Calu3 (cell line): ENCODE results near the gene STARD6. TPM values are rescaled to one million over a fixed set of nuclear protein-coding genes. Genes with fewer than 3 reads are reported as not detected.

Source experiments
- BruUV-seq: library from RNA; stranded (reverse); fragments of 400-500 nt; replicated peaks from 2 replicates; lab custom pipeline; 2021; lab: Mats Ljungman, UMichigan
- CTCF ChIA-PET: fragments of 300-600 bp; sonication (Branson Sonifier 250); formaldehyde crosslinking; loops from one replicate; lab custom pipeline; 2022; ENCODE audit warnings: antibody characterized with exemption; lab: Charles Lee
- DNase-seq: peaks from one replicate; pipeline ENCODE4 v3.0.0; 2022
- H3K27ac Mint-ChIP-seq: one replicate; pipeline ENCODE4 v1.8.0; 2022; ENCODE audit warnings: mixed read lengths; ENCODE audit not compliant: unreplicated experiment
- H3K27me3 Mint-ChIP-seq: one replicate; pipeline ENCODE4 v1.8.0; 2022; ENCODE audit warnings: mixed read lengths; ENCODE audit not compliant: unreplicated experiment
- H3K36me3 Mint-ChIP-seq: one replicate; pipeline ENCODE4 v1.8.0; 2022; ENCODE audit warnings: mild to moderate bottlenecking, moderate library complexity, mixed read lengths; ENCODE audit not compliant: insufficient read depth, unreplicated experiment
- H3K4me1 Mint-ChIP-seq: one replicate; pipeline ENCODE4 v1.8.0; 2022; ENCODE audit warnings: mild to moderate bottlenecking, low read depth, mixed read lengths; ENCODE audit not compliant: unreplicated experiment
- H3K4me3 Mint-ChIP-seq: one replicate; pipeline ENCODE4 v1.8.0; 2022; ENCODE audit warnings: mild to moderate bottlenecking, low read depth, moderate library complexity, mixed read lengths; ENCODE audit not compliant: unreplicated experiment
- H3K9me3 Mint-ChIP-seq: one replicate; pipeline ENCODE4 v1.8.0; 2022; ENCODE audit warnings: low read depth, mixed read lengths; ENCODE audit not compliant: unreplicated experiment
- CTCF ChIP-seq: fragments of 200-600 bp; IDR thresholded peaks from one replicate; pipeline ENCODE4 v1.8.0; 2022; ENCODE audit warnings: antibody characterized with exemption; ENCODE audit not compliant: unreplicated experiment
- intact Hi-C: fragments of 100-400 bp; cut with micrococcal nuclease; formaldehyde crosslinking; loops from one replicate; pipeline ENCODE4 v1.10.0; 2022; ENCODE audit not compliant: unreplicated experiment
- total RNA-seq: library from RNA; stranded (reverse); gene quantifications from 2 replicates; pipeline ENCODE4 v1.2.3, GENCODE V29; 2022

STARD6 gene
- total RNA-seq, 1 experiment from 2014 or later: not detected

GRCh38 chr18:54358495-54359040, 910 bp upstream of the STARD6 start:
- Mint-ChIP-seq H3K27ac (peak overlapping the region; percentile 63), H3K27me3 (no peaks in the 10 kb centered on the region), H3K4me3 (peak overlapping the region; percentile 83), H3K9me3 (no peaks in the 10 kb centered on the region), H3K4me1 (no peaks in the 10 kb centered on the region), H3K36me3 (peaks cover 22% of the 10 kb centered on the region)
- CTCF ChIA-PET: interaction anchor here (1.1 kb wide), 1 partner anchor 52 kb away, joined by 3 read pairs; no protein-coding TSS in a partner anchor
- TF ChIP-seq CTCF: no peak
- BruUV-seq: TSS peak; percentile 30
- no peak for DNase-seq
- intact Hi-C loops: loop anchor here (2.0 kb wide), 1 partner anchor 30 kb away; no protein-coding TSS in a partner anchor

DNA sequence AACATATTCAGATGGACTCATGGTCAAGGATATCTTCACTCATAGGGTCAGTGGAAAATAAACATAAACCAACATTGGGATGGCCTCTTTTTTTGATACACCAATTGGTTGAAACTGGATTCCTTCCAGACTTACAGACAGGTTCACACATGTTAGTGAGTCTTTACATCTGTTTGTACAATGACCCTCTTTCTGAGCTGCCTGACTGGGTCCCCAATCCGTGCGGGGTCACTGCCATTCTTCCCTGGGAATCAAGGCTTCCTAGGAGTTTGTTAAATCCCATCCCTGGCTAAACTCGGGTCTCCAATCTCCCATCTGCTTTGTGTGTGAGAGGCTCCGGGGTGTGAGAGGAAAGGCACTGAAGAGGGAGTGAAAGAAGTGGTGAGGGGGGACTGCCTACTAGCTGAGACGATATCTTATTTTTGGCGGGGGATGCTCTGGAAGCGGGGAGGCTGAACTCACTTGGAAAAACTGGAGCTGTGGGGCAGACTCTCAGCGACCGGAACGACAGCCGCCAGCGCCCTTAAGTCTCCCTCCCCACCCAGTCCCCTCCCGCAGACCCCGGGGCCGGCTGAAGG, 487 bp downstream of the STARD6 start:
- no peak for TF ChIP-seq CTCF

GRCh38 chr18:54351186-54351585, 6.5 kb downstream of the STARD6 start:
- intact Hi-C loops: no loop called here
- H3K4me3 Mint-ChIP-seq: no peak overlapping the region
- no peaks in the 10 kb centered on the region for H3K36me3 Mint-ChIP-seq

More for the DNA sequence above, 487 bp downstream of the STARD6 start:
- H3K27me3 Mint-ChIP-seq: no peaks in the 10 kb centered on the region
- H3K36me3 Mint-ChIP-seq: peaks cover 22% of the 10 kb centered on the region
- no peak for DNase-seq
- peak overlapping the region; percentile 20 for H3K27ac Mint-ChIP-seq
- intact Hi-C loops: no loop called here
- CTCF ChIA-PET: interaction anchor here (1.0 kb wide), 1 partner anchor 36 kb away, joined by 6 read pairs; no protein-coding TSS in a partner anchor
- BruUV-seq: no TSS peak
- peak overlapping the region; percentile 83 for H3K4me3 Mint-ChIP-seq
- no peaks in the 10 kb centered on the region for H3K4me1 Mint-ChIP-seq
- H3K9me3 Mint-ChIP-seq: no peaks in the 10 kb centered on the region

DNA sequence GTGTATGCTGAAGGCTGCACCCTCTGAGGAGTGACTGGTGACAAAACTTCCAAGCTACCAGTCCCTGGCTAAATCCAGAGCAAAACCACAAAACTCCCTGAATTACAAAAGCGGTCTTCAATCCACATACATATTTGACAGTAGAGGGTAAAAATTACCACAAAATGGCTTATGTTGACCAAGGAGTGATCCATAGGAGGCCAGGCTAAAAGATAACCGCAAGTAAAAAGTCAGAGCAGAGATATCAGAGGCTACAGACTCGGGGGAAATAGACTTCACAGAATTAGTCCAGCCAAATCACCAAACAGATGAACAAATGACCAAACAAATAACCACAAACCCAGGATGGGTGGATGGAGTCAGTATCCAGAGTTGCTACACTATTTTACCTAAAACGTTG, 19.4 kb downstream of the STARD6 start:
- BruUV-seq: no TSS peak
- TF ChIP-seq CTCF: no peak
- Mint-ChIP-seq H3K4me1 (no peaks in the 10 kb centered on the region), H3K27ac (no peak overlapping the region), H3K27me3 (no peaks in the 10 kb centered on the region), H3K36me3 (no peaks in the 10 kb centered on the region), H3K9me3 (no peaks in the 10 kb centered on the region), H3K4me3 (no peak overlapping the region)
- intact Hi-C loops: no loop called here
- no peak for DNase-seq
- CTCF ChIA-PET: no interaction called here

More at GRCh38 chr18:54351186-54351585, 6.5 kb downstream of the STARD6 start:
- no peak overlapping the region for H3K27ac Mint-ChIP-seq
- no peak for TF ChIP-seq CTCF
- CTCF ChIA-PET: no interaction called here
- no peaks in the 10 kb centered on the region for H3K4me1 Mint-ChIP-seq
- DNase-seq: no peak
- H3K27me3 Mint-ChIP-seq: no peaks in the 10 kb centered on the region
- H3K9me3 Mint-ChIP-seq: no peaks in the 10 kb centered on the region
- no TSS peak for BruUV-seq
